GM19397 (cell line): ENCODE data around the gene ABCF1.
"Not testable (repeated sequence)": the region's sequence is repeated elsewhere in the genome, so short reads cannot be mapped to it uniquely, and the experiment has no call there.

Experiments used
- ATAC-seq: cut with Tn5 transposase; IDR thresholded peaks from one replicate; pipeline ENCODE4 v1.9.1; 2021; ENCODE audit warnings: mild to moderate bottlenecking, moderate library complexity; ENCODE audit not compliant: unreplicated experiment

The ABCF1 gene

DNA sequence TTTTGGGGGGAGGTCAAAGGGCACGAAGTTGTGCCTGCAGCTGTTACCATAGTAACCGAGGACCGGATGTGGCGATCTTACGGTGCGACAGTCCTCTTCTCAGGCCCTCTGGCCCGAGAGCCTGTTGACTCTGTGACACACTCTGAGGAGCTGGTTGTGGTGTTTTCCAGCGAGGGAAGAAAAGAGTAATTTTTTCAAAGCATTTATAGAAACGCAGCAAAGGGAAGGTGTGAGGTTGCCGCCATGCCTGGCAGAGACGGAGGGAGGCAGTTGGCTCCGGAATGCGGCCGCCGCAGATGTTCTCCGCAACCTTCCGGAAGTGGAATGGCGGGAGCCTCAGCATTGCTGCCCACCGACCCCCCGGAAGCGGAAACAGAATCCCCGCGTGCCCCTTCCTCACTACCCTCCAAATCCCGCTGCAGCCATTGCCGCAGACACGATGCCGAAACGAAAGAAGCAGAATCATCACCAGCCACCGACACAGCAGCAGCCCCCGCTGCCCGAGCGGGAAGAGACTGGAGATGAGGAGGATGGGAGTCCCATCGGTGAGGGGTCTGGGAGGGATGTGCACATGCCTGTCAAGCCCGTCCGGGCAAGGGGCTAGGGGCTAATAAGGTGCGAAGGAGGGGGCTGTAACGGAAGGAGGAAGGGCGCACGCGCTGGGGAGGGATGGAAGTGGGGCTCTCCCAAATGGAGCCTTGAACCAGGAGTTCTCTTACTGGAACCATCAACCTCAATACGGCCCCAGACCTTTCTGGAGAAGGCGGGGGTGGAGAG is 14.1 kb upstream of the ABCF1 start, which contains the start of gene PRR3:
PRR3 (plus strand) TSS at position 390 of the 777 bp plus-strand sequence; CDS start at position 440, 50 bp downstream.
- peak; percentile 50 for ATAC-seq

DNA sequence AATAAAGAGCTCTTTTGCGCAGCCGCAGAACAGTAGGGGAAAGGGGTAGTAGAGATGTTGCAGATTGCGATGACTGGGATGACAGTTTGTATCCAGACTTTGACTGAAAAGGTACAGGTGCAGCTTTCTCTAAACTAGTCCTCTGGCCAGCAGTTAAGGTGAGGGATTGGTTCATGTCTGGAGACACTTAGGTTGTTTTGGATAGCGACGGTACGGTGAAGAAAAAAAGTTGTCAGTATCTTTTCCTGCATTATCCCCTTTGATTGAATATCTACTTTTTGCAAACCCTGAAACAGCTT is 13.6 kb upstream of the ABCF1 start:
- ATAC-seq, result no peak

DNA sequence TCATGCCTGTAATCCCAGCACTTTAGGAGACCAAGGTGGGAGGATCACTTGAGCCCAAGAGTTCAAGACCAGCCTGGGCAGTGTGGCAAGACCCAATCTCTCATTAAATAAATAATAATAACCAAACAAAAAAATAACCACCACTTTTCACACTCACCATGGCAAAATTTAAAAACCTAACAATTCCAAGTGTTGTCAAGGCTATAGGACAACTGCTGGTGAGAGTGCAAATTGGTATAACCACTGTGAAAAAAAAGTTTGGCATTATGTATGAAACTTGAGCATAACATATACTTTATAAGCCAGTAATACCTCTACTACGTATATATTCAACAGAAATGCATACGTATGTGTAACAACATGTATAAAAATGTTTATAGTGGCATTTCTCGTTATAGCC is 10.3 kb upstream of the ABCF1 start:
- no peak for ATAC-seq

DNA sequence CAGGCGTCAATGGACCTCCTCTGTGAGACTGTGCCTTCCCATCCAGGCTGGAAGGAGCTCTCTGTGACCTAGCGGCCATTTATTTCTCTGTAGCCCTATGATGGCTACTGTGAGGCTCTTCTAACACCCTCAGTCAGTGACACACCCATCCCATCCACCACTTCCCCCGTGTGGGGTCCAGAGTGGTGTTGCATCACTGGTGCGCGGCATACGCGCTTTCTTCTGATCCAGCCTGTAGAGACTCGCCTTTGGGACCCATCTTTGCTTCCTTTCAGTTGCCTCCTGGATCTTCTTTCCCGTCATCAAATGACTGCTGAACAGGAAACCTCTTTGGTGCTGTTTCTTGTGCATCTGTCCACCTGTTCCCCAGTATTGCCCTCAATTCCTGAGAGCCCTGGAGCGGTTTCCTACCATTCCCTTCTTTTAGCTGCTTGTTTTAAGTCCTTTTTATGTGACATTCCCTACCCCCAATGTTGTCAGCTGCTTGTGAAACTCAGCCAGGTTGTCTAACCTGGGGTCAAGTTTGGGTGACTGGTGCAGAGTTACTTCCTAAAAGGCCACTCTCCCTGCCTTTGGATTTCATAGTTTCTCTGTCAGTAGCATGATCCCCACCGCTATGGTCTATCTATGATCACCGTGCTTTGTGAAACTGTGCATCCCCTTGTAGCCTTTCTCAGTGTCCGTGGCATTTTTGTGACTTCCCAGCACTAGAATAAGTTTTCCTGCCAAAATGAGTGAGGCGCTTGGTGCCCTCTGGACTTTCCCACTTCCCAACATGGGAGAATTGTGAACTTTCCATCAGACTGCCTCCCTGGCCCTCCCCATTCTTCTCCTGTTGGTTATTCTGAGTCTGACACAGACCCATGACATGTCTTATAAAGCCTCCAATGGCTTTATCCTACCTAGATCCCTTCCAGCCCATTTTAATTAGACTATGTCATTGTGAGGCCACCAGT is 8.5 kb upstream of the ABCF1 start:
- no peak for ATAC-seq

DNA sequence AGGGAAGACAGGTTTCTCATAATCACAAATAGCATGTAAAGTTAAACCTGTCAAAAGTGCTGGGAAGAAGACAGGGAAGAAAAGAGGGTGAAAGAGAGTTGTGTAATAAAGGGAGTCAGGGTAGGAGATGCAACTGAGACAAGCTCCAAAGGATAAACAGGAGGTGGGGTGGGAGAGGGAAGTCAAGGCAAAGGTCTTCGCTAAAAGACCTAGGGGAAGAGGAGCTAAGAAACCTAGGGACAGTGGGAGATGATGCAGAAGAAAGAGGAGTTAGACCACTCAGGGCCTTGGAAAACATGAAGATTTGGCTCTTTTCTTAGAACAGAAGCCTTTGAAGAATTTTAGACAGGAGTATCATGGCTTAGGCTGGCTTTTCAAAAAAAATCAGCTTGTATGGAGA is 7.1 kb upstream of the ABCF1 start:
- ATAC-seq, result no peak

DNA sequence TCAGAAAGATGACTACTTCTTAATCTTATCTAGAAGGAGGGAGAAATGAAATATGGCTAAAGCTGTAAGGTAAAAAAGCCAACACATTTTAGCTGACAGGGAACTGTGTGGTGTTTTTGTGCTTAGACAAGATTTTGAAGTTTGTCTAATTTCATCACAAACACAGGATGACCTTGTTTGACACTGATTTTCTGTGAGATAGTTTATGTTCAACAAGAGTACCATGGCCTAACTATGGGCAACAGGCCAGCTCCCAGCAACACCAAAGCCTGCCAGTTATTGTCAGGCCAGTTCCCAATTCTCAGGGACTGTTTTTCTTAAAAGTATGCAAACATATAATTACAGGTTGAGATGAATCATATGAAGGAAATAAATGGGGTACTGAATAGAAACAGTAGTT is 5.5 kb upstream of the ABCF1 start:
- no peak for ATAC-seq

DNA sequence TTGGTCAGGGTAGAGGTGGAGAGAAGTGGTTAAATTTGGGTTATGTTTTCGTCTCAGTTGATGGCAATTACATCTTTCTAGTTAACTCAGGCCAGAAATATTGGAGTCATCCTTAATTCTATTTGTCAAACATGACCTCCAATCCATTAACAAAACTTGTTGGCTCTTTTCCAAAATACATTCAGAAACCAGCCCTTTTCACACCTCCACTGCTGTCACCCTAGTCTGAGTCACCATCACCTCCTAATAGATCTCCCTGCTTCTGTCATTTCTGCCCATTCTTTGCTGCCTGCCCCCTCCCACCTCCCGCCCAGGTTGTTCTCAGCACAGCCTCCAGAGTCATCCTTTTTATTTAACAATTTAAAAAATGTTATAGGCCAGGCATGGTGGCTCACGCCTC is 3.0 kb upstream of the ABCF1 start:
- no peak for ATAC-seq

DNA sequence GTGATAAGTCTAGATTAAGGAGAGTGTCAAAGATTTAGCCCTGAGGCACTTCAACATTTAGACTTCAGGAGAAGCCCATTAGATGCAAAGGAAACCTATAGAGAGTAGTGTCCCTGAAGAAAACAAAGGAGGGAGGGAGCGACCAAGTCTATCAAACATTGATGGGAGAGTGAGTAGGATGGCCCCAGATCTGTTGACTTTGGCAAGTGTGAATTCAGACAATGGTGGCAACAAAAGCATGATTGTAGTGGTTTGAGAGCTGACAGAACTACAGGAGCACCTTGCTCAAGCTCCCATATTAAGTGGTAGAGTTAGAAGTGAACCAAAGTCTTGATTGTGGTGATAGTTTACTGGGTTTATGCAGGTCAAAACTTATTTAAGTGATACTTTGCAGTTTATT is 979 bp upstream of the ABCF1 start:
- no peak for ATAC-seq

DNA sequence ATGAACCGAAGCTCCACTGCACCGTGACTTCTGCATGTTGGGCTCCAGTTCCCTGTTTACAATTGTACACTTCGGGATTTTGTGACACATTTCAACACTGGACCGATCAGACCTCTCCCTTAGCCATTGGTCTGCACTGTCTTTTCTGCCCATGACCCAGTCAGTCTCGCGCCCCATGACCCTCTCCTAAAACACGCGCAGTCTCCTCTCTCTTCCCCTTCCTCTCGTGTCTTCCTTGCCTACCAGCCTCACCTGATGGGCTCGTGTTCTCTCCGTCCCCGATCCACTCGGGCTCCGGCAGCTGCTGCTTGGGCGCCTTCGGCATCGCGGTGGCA is 535 bp upstream of the ABCF1 start:
- ATAC-seq, result peak; percentile 14

DNA sequence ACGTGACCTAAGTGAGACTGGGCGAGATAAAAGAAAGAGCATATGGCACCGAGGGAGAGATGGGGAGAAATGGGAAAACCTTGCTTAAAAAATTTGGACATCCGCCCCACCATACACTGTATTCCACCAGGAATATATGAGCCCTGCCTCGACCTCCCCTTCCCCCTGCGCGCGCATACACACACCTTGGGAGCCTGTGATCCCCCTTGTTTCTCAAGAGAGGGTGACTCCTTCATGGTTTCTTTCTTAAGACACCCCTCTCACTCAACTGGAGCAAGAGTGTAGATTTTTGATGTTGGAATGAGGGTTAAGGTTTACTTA is 480 bp downstream of the ABCF1 start:
- no peak for ATAC-seq

DNA sequence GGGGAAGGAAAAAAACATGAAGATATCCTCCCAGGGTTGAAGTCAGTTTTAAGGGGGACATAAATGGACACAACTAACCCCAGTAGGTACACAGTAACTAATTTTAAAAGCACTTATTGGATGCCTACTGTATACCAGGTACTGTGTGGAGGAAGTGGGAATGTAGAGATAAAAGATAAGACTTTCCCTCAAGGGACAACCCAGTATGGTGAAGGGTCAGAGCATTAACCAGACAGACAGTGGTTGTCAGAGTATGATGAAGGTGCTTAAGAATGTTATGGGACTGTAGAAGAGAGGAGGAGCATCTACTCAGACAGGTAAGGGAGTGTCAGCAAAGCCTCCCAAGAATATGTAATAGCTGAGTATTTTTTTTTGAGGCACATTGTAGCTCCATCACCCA is 906 bp downstream of the ABCF1 start:
- ATAC-seq, result no peak

DNA sequence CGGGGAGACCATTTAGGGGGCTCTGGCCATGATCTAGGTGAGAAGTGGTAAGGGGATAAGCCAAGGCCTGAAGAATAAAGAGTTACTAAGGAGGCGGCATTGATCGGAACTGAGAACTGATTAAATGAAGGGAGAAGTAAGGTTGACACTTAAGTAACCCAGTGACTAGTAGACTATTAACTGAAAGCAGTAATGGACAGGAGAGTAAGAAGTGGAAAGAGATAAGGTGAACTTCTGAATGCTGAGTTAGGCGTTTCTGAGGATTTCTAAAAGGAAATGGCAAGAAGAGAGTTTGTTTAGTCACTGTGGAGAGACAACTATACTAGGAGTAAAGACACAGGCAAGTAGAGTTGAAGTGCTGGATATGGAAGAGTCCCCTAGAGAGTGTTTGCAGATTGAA is 1.9 kb downstream of the ABCF1 start:
- no peak for ATAC-seq

DNA sequence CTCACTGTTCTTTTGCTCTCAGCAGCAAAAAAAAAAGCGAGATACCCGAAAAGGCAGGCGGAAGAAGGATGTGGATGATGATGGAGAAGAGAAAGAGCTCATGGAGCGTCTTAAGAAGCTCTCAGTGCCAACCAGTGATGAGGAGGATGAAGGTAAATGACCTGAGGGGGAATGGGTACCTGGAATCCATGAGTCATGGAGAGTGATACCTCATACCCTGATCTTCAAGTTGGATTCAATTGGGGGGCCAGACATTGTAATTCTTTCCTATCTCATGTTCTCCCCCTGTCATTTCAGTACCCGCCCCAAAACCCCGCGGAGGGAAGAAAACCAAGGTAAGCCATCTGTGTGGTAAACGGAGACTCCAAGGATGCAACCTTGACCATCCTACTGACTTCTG is 6.8 kb downstream of the ABCF1 start:
- no peak for ATAC-seq

DNA sequence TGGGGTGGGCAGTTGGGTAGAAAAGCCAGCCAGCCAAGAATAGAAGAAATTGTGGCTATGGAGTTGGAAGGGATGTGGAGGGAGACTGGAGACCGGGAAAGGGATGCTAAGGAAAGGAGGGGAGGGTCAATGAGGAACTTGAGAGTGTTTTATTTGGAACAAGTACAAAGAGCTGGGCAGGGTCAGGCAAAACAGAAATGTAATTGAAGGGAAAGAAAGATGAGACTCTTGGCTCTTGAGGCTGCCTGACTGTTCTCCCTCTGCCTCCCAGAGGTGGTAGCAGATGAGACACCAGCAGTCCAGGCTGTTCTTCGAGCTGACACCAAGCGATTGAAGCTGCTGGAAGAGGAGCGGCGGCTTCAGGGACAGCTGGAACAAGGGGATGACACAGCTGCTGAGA is 12.7 kb downstream of the ABCF1 start:
- ATAC-seq, result no peak

DNA sequence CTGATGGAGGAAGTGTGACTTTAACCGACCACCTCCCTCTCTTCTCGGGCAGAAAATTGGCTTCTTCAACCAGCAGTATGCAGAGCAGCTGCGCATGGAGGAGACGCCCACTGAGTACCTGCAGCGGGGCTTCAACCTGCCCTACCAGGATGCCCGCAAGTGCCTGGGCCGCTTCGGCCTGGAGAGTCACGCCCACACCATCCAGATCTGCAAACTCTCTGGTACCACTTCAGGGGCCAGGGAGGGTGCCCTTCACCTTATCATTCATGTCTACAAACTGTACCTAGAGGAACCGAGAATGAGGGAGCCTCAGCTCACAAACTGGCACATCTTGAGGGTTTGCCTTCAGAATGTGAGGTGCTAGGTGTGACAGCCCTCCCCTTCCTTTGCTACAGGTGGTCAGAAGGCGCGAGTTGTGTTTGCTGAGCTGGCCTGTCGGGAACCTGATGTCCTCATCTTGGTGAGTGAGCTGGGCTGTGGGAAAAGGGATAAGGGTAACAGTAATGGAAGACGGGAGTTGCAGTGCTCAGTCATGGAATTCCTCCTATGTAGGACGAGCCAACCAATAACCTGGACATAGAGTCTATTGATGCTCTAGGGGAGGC is 18.6 kb downstream of the ABCF1 start:
- ATAC-seq, result no peak

DNA sequence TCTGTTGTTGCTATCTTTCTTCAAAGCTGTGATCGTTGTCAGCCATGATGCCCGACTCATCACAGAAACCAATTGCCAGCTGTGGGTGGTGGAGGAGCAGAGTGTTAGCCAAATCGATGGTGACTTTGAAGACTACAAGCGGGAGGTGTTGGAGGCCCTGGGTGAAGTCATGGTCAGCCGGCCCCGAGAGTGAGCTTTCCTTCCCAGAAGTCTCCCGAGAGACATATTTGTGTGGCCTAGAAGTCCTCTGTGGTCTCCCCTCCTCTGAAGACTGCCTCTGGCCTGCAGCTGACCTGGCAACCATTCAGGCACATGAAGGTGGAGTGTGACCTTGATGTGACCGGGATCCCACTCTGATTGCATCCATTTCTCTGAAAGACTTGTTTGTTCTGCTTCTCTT is 19.3 kb downstream of the ABCF1 start:
- no peak for ATAC-seq

DNA sequence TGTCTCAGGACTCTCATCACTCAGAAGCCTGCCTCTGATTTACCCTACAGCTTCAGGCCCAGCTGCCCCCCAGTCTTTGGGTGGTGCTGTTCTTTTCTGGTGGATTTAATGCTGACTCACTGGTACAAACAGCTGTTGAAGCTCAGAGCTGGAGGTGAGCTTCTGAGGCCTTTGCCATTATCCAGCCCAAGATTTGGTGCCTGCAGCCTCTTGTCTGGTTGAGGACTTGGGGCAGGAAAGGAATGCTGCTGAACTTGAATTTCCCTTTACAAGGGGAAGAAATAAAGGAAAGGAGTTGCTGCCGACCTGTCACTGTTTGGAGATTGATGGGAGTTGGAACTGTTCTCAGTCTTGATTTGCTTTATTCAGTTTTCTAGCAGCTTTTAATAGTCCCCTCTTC is 19.8 kb downstream of the ABCF1 start:
- ATAC-seq, result no peak

DNA sequence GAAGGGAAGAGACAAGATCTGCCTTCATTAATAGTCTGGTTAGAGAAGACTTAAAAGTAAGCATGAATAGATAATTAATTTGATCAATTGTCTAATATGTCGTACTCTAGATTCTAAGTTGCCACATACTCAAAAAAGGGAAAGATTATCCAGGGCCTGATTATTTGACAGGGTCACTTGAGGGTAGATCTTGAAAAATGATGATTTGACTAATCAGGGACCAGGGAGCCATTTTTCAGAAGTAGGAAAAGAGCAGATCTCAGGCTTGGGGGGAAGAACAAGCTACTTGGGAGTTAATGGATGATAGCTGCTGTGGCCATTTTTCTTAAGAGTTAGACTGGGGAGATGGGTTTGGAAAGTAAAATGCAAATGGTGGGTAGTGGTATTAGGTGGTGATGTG is 21.0 kb downstream of the ABCF1 start:
- no peak for ATAC-seq

DNA sequence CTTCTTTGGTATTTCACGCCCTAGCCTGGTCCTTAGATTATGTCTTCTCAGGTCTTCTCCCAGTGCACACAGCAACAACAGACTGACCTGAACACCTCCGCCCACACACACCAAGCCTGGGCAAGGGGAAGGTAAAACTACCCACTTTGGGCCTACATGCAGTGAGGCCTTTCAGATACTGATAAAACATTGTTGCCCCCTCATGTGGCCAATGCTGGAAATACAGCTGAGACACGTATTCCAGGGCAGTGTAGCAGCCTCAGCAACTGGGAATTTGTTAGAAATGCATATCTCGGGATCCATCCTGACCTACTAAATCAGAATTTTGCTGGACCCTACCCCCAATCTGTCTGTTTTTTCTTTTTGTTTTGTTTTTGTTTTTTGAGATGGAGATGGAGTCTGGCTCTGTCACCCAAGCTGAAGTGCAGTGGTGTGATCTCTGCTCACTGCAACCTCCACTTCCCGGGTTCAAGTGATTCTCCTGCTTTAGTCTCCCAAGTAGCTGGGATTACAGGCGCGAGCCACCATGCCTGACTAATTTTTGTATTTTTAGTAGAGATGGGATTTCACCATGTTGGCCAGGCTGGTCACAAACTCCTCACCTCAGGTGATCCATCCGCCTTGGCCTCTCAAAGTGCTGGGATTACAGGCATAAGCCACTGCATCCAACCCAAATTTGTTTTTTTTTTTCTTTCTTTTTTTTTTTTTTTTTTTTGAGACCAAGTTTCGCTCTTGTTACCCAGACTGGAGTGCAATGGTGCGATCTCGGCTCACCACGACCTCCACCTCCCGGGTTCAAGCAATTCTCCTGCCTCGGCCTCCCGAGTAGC is 26.3 kb downstream of the ABCF1 start:
- not testable (repeated sequence) for ATAC-seq

DNA sequence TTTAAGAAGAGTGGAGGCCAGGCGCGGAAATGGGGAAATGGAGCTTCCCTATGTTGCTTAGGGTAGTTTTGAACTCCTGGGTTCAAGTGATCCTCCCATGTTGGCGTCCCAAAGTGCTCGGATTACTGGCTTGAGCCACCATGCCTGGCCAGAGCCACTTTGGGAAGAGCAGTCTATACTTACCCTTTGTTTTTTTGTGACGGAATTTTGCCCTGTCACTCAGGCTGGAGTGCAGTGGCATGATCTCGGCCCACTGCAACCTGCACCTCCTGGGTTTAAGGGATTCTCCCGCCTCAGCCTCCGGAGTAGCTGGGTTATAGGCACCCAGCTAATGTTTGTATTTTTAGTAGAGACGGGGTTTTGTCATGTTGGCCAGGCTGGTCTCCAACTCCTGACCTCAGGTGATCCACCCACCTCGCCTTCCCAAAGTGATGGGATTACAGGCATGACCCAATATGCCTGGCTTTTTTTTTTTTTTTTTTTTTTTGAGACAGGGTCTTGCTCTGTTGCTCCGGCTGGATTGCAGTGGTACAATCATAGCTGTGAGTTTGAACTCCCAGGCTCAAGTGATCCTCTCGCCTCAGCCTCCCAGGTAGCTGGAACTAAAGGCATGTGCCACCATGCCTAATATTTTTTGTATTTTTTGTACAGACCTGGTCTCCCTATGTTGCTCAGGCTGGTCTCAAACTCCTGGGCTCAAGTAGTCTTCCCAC is 27.8 kb downstream of the ABCF1 start:
- no peak for ATAC-seq
